DND-41 (cell line): ENCODE data around the gene ARHGAP45.
"Not testable (repeated sequence)": the region's sequence is repeated elsewhere in the genome, so short reads cannot be mapped to it uniquely, and the experiment has no call there.

Source experiments
- ATAC-seq: fragments of 200-7000 bp; cut with Tn5 transposase; 3 replicates; pipeline ENCODE4 v1.9.1; 2021; ENCODE audit warnings: low read depth; ENCODE audit not compliant: insufficient read depth
- DNase-seq: peaks from one replicate; pipeline ENCODE4 v3.0.0-alpha.2; 2020
- H2AFZ ChIP-seq: 2 replicates; pipeline ENCODE4 v1.6.0; 2012; ENCODE audit warnings: low read depth, low read length
- H3K27ac ChIP-seq: 2 replicates; pipeline ENCODE4 v1.5.1; 2012; ENCODE audit warnings: low read length, inconsistent platforms
- H3K27me3 ChIP-seq: fragments of 200-600 bp; sonication (generic); 2 replicates; pipeline ENCODE4 v1.6.0; 2012; ENCODE audit warnings: low read length, mild to moderate bottlenecking, inconsistent platforms; ENCODE audit not compliant: insufficient read depth, poor library complexity
- H3K36me3 ChIP-seq: 2 replicates; pipeline ENCODE4 v1.5.1; 2012; ENCODE audit warnings: low read length, inconsistent platforms; ENCODE audit not compliant: insufficient read depth
- H3K4me1 ChIP-seq: 2 replicates; pipeline ENCODE4 v1.5.1; 2012; ENCODE audit warnings: mild to moderate bottlenecking, low read length; ENCODE audit not compliant: insufficient read depth
- H3K4me2 ChIP-seq: 2 replicates; pipeline ENCODE4 v1.6.0; 2012; ENCODE audit warnings: mild to moderate bottlenecking, moderate library complexity, low read length, inconsistent platforms; ENCODE audit not compliant: insufficient read depth
- H3K4me3 ChIP-seq, 2 experiments: fragments of 200-600 bp in 1 of 2; shearing (Covaris generic) in 1 of 2; 2 replicates each; pipeline ENCODE4 v1.5.1; 2012 to 2016; ENCODE audit warnings: inconsistent platforms in 2 of 2, low read length in 2 of 2, mild to moderate bottlenecking in 2 of 2, low read depth in 1 of 2, moderate library complexity in 1 of 2
- H3K79me2 ChIP-seq: 2 replicates; pipeline ENCODE4 v1.6.0; 2012; ENCODE audit warnings: low read length, inconsistent platforms; ENCODE audit not compliant: insufficient read depth
- H3K9ac ChIP-seq: 2 replicates; pipeline ENCODE4 v1.6.0; 2012; ENCODE audit warnings: low read depth, mild to moderate bottlenecking, inconsistent platforms, low read length, moderate library complexity
- H3K9me3 ChIP-seq: 2 replicates; pipeline ENCODE4 v1.5.1; 2012; ENCODE audit warnings: low read length, moderate library complexity, mild to moderate bottlenecking, inconsistent platforms; ENCODE audit not compliant: insufficient read depth, severe bottlenecking
- H4K20me1 ChIP-seq: 2 replicates; pipeline ENCODE4 v1.6.0; 2012; ENCODE audit warnings: low read length; ENCODE audit not compliant: insufficient read depth
- EZH2 ChIP-seq: IDR thresholded peaks from 3 replicates; pipeline ENCODE4 v1.6.1; 2012; ENCODE audit warnings: borderline replicate concordance, low read depth, mild to moderate bottlenecking, moderate library complexity, low read length, inconsistent platforms; ENCODE audit not compliant: severe bottlenecking
- TF ChIP-seq, protein P1 (sequence below): IDR thresholded peaks from 2 replicates; pipeline ENCODE4 v1.5.1; 2012; ENCODE audit warnings: borderline replicate concordance, low read length, moderate library complexity, mild to moderate bottlenecking; ENCODE audit not compliant: poor library complexity, severe bottlenecking; ENCODE audit errors: extremely low read depth

Gene ARHGAP45

DNA sequence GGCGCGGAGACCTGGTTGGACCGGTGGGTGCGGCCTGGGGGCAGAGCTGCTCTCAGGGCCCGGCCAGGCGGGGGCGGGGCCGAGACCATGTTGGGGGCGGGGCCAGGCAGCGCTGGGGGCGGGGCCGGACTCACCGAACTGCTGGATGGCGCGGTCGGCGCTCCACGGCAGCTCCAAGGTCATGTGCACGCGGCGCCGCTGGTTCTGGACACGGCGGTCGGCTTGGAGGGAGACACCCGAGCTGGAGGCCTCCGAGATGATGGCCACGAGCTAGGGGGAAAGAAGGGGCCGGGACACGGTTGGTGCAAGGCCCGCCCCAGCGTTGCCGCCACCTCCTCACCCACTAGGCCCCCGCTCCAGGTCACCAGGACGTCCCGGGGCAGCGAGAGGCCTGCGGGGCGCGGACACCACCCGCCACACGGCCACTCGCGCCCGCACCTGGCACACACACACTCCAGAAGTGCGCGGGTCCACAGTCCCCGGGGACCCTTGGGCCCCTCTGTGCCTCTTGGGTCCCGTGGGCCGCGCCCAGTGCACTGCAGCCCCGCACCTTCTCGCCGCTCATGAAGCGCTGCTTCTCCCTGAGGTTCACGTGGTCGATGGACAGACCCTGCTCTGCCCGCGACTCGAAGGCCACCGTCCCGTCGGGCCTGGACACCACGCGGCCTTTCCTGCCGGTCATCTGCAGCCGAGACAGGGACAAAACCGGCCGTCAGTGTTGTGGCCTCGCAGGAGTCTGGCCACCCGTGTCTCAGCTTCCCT is 45.5 kb downstream of the ARHGAP45 start:
- no peak for ATAC-seq
- Histone ChIP-seq H3K27me3 (no peaks in the 10 kb centered on the region), H3K4me2 (no peak overlapping the region), H3K9ac (no peak overlapping the region), H3K27ac (no peak overlapping the region), H3K36me3 (peaks cover 62% of the 10 kb centered on the region), H4K20me1 (peaks cover 4% of the 10 kb centered on the region), H3K9me3 (no peaks in the 10 kb centered on the region), H3K79me2 (no peaks in the 10 kb centered on the region), H3K4me3 (no peak overlapping the region), H2AFZ (no peak overlapping the region), H3K4me1 (no peaks in the 10 kb centered on the region)
- TF ChIP-seq, protein P1, sequence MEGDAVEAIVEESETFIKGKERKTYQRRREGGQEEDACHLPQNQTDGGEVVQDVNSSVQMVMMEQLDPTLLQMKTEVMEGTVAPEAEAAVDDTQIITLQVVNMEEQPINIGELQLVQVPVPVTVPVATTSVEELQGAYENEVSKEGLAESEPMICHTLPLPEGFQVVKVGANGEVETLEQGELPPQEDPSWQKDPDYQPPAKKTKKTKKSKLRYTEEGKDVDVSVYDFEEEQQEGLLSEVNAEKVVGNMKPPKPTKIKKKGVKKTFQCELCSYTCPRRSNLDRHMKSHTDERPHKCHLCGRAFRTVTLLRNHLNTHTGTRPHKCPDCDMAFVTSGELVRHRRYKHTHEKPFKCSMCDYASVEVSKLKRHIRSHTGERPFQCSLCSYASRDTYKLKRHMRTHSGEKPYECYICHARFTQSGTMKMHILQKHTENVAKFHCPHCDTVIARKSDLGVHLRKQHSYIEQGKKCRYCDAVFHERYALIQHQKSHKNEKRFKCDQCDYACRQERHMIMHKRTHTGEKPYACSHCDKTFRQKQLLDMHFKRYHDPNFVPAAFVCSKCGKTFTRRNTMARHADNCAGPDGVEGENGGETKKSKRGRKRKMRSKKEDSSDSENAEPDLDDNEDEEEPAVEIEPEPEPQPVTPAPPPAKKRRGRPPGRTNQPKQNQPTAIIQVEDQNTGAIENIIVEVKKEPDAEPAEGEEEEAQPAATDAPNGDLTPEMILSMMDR = no peak
- no peak for TF ChIP-seq EZH2
- DNase-seq = no peak

DNA sequence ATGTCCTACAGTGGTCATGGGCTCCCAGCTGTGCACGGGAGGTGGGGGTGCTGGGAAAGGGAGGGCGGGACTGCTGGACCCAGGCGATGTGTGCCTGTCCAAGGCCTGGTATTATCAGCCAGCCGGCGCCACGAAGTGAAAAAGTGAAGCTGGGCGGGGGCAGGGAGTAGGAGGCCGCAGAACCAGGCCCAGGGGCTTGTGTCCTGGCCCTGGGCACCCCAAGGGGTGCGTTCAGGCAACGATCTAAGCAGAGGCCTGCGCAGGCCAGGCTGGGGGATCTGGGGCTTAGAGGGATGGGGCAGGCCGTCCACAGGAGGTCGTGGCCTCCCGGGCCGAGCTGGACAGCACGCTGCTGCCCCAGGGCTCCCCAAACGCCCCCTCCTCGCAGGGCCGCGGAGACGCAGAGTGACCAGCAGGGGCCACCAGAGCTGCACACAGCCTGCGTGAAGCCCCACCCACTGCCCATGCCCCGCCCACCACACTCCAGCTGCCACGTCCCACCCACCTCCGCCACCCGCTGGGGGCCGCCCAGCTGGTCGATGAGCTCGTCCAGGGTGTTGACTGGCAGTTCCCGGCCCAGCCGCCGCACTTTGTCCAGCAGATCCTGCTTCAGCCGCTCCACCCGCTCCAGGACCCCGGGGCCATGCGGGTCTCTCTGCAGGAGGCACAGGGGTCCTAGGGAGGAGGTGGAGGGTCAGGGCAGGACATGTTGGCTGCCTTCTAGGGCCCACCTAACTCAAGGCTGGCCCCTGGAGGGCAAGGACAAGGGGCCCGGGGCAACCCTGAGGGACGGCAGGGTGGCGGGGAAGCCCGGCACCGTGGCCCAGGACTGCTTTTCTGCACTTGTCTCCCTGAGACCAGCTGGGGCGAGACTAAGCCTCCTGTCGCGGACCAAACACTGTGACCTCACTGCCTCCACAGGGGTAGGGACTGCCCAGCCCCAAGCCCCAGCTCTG is 46.3 kb downstream of the ARHGAP45 start:
- no peak overlapping the region for H3K4me3 ChIP-seq
- no peak overlapping the region for H3K9ac ChIP-seq
- peaks cover 64% of the 10 kb centered on the region for H3K36me3 ChIP-seq
- no peak overlapping the region for H2AFZ ChIP-seq
- H3K79me2 ChIP-seq = no peaks in the 10 kb centered on the region
- H3K9me3 ChIP-seq = no peaks in the 10 kb centered on the region
- H3K27ac ChIP-seq = peak overlapping the region; percentile 30; the same call in 1 of the 2 replicates
- peaks cover 4% of the 10 kb centered on the region for H4K20me1 ChIP-seq
- H3K4me1 ChIP-seq = no peaks in the 10 kb centered on the region
- peak; percentile 77 for ATAC-seq
- no peaks in the 10 kb centered on the region for H3K27me3 ChIP-seq
- no peak overlapping the region for H3K4me2 ChIP-seq
- TF ChIP-seq EZH2 = no peak
- TF ChIP-seq, protein P1 = peak; percentile 81
- peak; percentile 84 for DNase-seq

DNA sequence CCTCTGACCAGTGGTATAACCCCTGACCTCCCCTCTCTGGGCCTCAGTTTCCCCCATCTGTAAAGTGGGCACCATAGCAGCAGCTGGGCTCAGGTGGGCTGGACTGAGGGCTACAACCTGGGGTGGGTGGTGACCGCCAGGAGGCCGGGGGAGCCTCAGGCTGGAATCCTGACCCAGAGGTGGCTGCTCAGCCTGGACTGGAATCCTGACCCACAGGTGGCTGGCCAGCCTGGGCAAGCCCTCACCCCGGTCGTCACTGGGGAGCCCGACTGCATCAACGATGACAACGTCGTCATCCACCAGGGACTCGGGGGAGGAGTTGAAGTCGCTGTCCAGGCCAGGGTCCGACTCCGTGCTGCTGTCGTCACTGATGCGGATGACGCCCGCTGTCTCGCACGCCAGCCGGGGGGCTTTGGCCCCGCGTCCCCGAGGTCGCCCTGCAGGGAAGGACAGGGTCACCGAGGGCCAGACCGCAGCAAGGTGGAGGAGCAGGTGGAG is 47.1 kb downstream of the ARHGAP45 start:
- Histone ChIP-seq H3K27ac (no peak overlapping the region), H3K4me3 (no peak overlapping the region), H2AFZ (no peak overlapping the region), H3K9me3 (no peaks in the 10 kb centered on the region), H3K79me2 (no peaks in the 10 kb centered on the region), H3K9ac (no peak overlapping the region), H4K20me1 (peaks cover 4% of the 10 kb centered on the region), H3K4me2 (no peak overlapping the region), H3K4me1 (no peaks in the 10 kb centered on the region), H3K36me3 (peaks cover 66% of the 10 kb centered on the region), H3K27me3 (no peaks in the 10 kb centered on the region)
- DNase-seq (no peak), ATAC-seq (no peak)
- TF ChIP-seq, protein P1 = no peak

DNA sequence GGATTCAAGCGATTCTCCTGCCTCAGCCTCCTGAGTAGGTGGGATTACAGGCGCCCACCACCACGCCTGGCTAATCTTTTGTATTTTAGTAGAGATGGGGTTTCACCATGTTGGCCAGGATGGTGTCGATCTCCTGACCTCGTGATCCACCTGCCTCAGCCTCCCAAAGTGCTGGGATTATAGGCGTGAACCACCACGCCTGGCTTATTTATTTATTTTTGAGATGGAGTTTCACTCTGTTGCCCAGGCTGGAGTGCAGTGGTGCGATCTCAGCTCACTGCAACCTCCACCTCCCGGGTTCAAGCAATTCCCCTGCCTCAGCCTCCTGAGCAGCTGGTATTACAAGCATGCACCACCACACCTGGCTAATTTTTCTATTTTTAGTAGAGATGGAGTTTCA is 47.8 kb downstream of the ARHGAP45 start:
- H3K4me3 ChIP-seq, H3K9me3 ChIP-seq, H3K27me3 ChIP-seq, H3K9ac ChIP-seq, H3K79me2 ChIP-seq, H4K20me1 ChIP-seq, H3K27ac ChIP-seq, DNase-seq, H3K4me1 ChIP-seq, H3K4me2 ChIP-seq, H2AFZ ChIP-seq, ATAC-seq: not testable (repeated sequence)
- H3K36me3 ChIP-seq = peaks cover 69% of the 10 kb centered on the region
